Spleen (tissue), 7 donors: ENCODE measurements around the gene EOLA1.

Experiments
- POLR2A ChIP-seq, 3 donors: fragments of 450-650 bp; IDR thresholded peaks; one replicate each; pipeline ENCODE4 v1.5.1; 2017; ENCODE audit warnings: antibody characterized with exemption in 3 of 3, mild to moderate bottlenecking in 1 of 3
- POLR2AphosphoS5 ChIP-seq, 3 donors: sonication (generic); formaldehyde crosslinking; IDR thresholded peaks; one replicate each; pipeline ENCODE4 v1.5.1; 2017; ENCODE audit warnings: antibody characterized with exemption in 3 of 3
- TF ChIP-seq, protein P1 (sequence below), 11 experiments: fragments of 200-600 bp in 7 of 11; fragments of 450-650 bp in 4 of 11; sonication (generic) in 4 of 11; IDR thresholded peaks in 8 of 11; conservative IDR thresholded peaks in 3 of 11; 1 replicate in 7 of 11; 2 replicates in 4 of 11; pipeline versions ENCODE4 v1.4.0 to v1.8.0; 2016 to 2021; ENCODE audit warnings: antibody characterized with exemption in 11 of 11, inconsistent platforms in 4 of 11, mild to moderate bottlenecking in 1 of 11
- donor health status: DM: no; HTN: no; CAD: no; lungs with moderate emphysema.
- donor health status: DM: no; HTN: no; CAD: no.
- donor health status: DM: no; HTN: no; CAD: no.

DNA sequence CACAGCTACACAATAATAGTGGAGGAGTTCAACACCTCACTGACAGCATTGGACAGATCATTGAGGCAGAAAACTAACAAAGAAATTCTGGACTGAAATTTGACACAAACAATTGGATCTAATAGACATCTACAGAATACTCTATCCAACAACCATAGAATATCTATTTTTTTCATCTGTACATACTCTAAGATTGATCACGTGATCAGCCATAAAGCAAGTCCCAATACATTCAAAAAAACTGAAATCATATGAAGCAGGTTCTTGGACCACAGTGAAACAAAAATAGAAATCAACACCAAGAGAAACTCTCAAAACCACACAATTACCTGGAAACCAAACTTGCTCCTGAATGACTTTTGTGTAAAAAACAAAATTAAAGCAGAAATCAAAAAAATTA lies 23.5 kb upstream of the EOLA1 start:
- TF ChIP-seq, protein P1, sequence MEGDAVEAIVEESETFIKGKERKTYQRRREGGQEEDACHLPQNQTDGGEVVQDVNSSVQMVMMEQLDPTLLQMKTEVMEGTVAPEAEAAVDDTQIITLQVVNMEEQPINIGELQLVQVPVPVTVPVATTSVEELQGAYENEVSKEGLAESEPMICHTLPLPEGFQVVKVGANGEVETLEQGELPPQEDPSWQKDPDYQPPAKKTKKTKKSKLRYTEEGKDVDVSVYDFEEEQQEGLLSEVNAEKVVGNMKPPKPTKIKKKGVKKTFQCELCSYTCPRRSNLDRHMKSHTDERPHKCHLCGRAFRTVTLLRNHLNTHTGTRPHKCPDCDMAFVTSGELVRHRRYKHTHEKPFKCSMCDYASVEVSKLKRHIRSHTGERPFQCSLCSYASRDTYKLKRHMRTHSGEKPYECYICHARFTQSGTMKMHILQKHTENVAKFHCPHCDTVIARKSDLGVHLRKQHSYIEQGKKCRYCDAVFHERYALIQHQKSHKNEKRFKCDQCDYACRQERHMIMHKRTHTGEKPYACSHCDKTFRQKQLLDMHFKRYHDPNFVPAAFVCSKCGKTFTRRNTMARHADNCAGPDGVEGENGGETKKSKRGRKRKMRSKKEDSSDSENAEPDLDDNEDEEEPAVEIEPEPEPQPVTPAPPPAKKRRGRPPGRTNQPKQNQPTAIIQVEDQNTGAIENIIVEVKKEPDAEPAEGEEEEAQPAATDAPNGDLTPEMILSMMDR (IDR thresholded peaks at IDR 0.05 in 8 of 11, conservative IDR thresholded peaks at IDR 0.05 in 3 of 11) = no peak
- TF ChIP-seq POLR2A (IDR thresholded peaks at IDR 0.05) (no peak), POLR2AphosphoS5 (IDR thresholded peaks at IDR 0.05) (no peak)
